UCSD-AML1 (cell line): ENCODE data around the gene C6orf47.
A peak's percentile ranks its signal among the peaks of the same experiment; 100 is the strongest.
"Not testable (repeated sequence)": the region's sequence is repeated elsewhere in the genome, so short reads cannot be mapped to it uniquely, and the experiment has no call there.

Source experiments
- DNase-seq: peaks from one replicate; lab custom pipeline; 2025; ENCODE audit not compliant: unreplicated experiment; lab: John Stamatoyannopoulos, UW

The C6orf47 gene

GRCh38 chr6:31660381-31661261 is at the start of gene C6orf47:
TSS of gene C6orf47 (minus strand) at chr6:31660778. CDS start at chr6:31659947, 831 bp downstream.
- peak; percentile 89 for DNase-seq

GRCh38 chr6:31709157-31709556 is 48.6 kb upstream of the C6orf47 start:
- not testable (repeated sequence) for DNase-seq

- no peak for DNase-seq
Observed at GRCh38 chr6:31708224-31708623, 47.6 kb upstream of the C6orf47 start.

GRCh38 chr6:31707701-31708100 is 47.1 kb upstream of the C6orf47 start:
- no peak for DNase-seq

- no peak for DNase-seq
Observed at GRCh38 chr6:31706599-31706998, 46.0 kb upstream of the C6orf47 start, which contains the start of gene LY6G6F. TSS of gene LY6G6F (plus strand) at chr6:31706866. CDS start at chr6:31706907, 41 bp downstream.

GRCh38 chr6:31705931-31706330 is 45.4 kb upstream of the C6orf47 start:
- DNase-seq, result no peak

- DNase-seq, result peak; percentile 97
Observed at GRCh38 chr6:31702819-31703716, 42.5 kb upstream of the C6orf47 start, which contains the start of gene ABHD16A. TSS of gene ABHD16A (minus strand) at chr6:31703324. CDS start at chr6:31703281, 43 bp downstream.

- DNase-seq, result no peak
Observed at GRCh38 chr6:31702405-31702818, 41.8 kb upstream of the C6orf47 start.

- DNase-seq, result no peak
Observed at GRCh38 chr6:31701666-31702404, 41.3 kb upstream of the C6orf47 start.

GRCh38 chr6:31700740-31701401 is 40.3 kb upstream of the C6orf47 start:
- DNase-seq, result no peak

- DNase-seq, result no peak
Observed at GRCh38 chr6:31697555-31697954, 37.0 kb upstream of the C6orf47 start.

- DNase-seq, result no peak
Observed at GRCh38 chr6:31693535-31693934, 33.0 kb upstream of the C6orf47 start.

GRCh38 chr6:31692886-31693285 is 32.3 kb upstream of the C6orf47 start:
- DNase-seq, result no peak

- DNase-seq, result no peak
Observed at GRCh38 chr6:31692353-31692752, 31.8 kb upstream of the C6orf47 start.

- DNase-seq, result no peak
Observed at GRCh38 chr6:31691564-31692108, 31.1 kb upstream of the C6orf47 start.

- DNase-seq, result no peak
Observed at GRCh38 chr6:31691078-31691463, 30.5 kb upstream of the C6orf47 start.

- no peak for DNase-seq
Observed at GRCh38 chr6:31690231-31691077, 29.9 kb upstream of the C6orf47 start.

- DNase-seq, result no peak
Observed at GRCh38 chr6:31689249-31690110, 28.9 kb upstream of the C6orf47 start.
